Ishikawa (cell line): ENCODE measurements around the gene GATAD2A.

Source experiments
- CREB1 ChIP-seq: IDR thresholded peaks from 2 replicates; pipeline ENCODE4 v1.6.1; 2012; ENCODE audit warnings: low read depth
- EP300 ChIP-seq: IDR thresholded peaks from 2 replicates; pipeline ENCODE4 v1.6.1; 2012; ENCODE audit warnings: borderline replicate concordance
- FOXM1 ChIP-seq: IDR thresholded peaks from 2 replicates; pipeline ENCODE4 v1.6.1; 2012; ENCODE audit warnings: low read depth, borderline replicate concordance
- RAD21 ChIP-seq: IDR thresholded peaks from 2 replicates; pipeline ENCODE4 v1.6.1; 2012; ENCODE audit warnings: low read depth
- TCF12 ChIP-seq: IDR thresholded peaks from 2 replicates; pipeline ENCODE4 v1.6.1; 2012; ENCODE audit warnings: low read depth
- YY1 ChIP-seq: IDR thresholded peaks from 2 replicates; pipeline ENCODE4 v1.6.1; 2012; ENCODE audit warnings: low read depth
- ZBTB7A ChIP-seq: IDR thresholded peaks from 2 replicates; pipeline ENCODE4 v1.6.1; 2012; ENCODE audit warnings: low read depth
- TF ChIP-seq, protein P1 (sequence below): IDR thresholded peaks from 2 replicates; pipeline ENCODE4 v1.6.1; 2012
- TF ChIP-seq, protein P2 (sequence below): IDR thresholded peaks from 2 replicates; pipeline ENCODE4 v1.6.1; 2012; ENCODE audit warnings: low read depth, mild to moderate bottlenecking

GRCh38 chr19:19545707-19546106, 140.2 kb downstream of the GATAD2A start:
- TF ChIP-seq CREB1 (no peak), YY1 (no peak), RAD21 (no peak), FOXM1 (no peak), ZBTB7A (no peak), TCF12 (no peak), EP300 (no peak)
- TF ChIP-seq, protein P1, sequence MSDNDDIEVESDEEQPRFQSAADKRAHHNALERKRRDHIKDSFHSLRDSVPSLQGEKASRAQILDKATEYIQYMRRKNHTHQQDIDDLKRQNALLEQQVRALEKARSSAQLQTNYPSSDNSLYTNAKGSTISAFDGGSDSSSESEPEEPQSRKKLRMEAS, result no peak
- TF ChIP-seq, protein P2, sequence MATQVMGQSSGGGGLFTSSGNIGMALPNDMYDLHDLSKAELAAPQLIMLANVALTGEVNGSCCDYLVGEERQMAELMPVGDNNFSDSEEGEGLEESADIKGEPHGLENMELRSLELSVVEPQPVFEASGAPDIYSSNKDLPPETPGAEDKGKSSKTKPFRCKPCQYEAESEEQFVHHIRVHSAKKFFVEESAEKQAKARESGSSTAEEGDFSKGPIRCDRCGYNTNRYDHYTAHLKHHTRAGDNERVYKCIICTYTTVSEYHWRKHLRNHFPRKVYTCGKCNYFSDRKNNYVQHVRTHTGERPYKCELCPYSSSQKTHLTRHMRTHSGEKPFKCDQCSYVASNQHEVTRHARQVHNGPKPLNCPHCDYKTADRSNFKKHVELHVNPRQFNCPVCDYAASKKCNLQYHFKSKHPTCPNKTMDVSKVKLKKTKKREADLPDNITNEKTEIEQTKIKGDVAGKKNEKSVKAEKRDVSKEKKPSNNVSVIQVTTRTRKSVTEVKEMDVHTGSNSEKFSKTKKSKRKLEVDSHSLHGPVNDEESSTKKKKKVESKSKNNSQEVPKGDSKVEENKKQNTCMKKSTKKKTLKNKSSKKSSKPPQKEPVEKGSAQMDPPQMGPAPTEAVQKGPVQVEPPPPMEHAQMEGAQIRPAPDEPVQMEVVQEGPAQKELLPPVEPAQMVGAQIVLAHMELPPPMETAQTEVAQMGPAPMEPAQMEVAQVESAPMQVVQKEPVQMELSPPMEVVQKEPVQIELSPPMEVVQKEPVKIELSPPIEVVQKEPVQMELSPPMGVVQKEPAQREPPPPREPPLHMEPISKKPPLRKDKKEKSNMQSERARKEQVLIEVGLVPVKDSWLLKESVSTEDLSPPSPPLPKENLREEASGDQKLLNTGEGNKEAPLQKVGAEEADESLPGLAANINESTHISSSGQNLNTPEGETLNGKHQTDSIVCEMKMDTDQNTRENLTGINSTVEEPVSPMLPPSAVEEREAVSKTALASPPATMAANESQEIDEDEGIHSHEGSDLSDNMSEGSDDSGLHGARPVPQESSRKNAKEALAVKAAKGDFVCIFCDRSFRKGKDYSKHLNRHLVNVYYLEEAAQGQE, result no peak
